ENCODE measurements around the gene NETO2. TPM values are rescaled to one million over a fixed set of nuclear protein-coding genes. Genes with fewer than 3 reads are reported as not detected.

Gene NETO2
- total RNA-seq, 2 experiments from 2014 or later, result 0.15 TPM; not detected in 1

- no peak for TF ChIP-seq EZH2phosphoT487 (IDR thresholded peaks at IDR 0.05; ENCODE audit: borderline replicate concordance, low read depth, low read length)
- no peak overlapping the region for H3K27ac ChIP-seq (ENCODE audit: low read depth, low read length, poor library complexity, severe bottlenecking)
- no peak overlapping the region for H2AFZ ChIP-seq (ENCODE audit: low read length)
- no peak overlapping the region for H3K4me3 ChIP-seq (ENCODE audit: low read depth, low read length, poor library complexity, severe bottlenecking)
- no peaks in the 10 kb centered on the region for H3K79me2 ChIP-seq (ENCODE audit: insufficient read depth, low read depth, low read length)
- H3K4me2 ChIP-seq (ENCODE audit: low read length), result no peak overlapping the region
- DNase-seq (ENCODE audit: low spot score), result no peak
- ChIA-PET POLR2A (no interaction called here), CTCF (ENCODE audit: unreplicated experiment) (no interaction called here)
- H3K36me3 ChIP-seq (ENCODE audit: insufficient read depth, low read length), result no peaks in the 10 kb centered on the region
- no peaks in the 10 kb centered on the region for H3K9me2 ChIP-seq (ENCODE audit: insufficient read depth, low read length)
- no peaks in the 10 kb centered on the region for H4K20me1 ChIP-seq (ENCODE audit: insufficient read depth, low read length)
- no peaks in the 10 kb centered on the region for H3K4me1 ChIP-seq (ENCODE audit: insufficient read depth, low read length, poor library complexity, severe bottlenecking)
- intact Hi-C loops (cut with micrococcal nuclease; ENCODE audit: unreplicated experiment), result no loop called here
- BruUV-seq (replicated peaks), result no TSS peak
- H3K9me3 ChIP-seq (ENCODE audit: low read length), result no peaks in the 10 kb centered on the region
Measured at GRCh38 chr16:47063011-47063724, 80.6 kb downstream of the NETO2 start.

GRCh38 chr16:47061204-47061603, 82.5 kb downstream of the NETO2 start:
- H3K4me1 ChIP-seq (ENCODE audit: insufficient read depth, low read length, poor library complexity, severe bottlenecking), result no peaks in the 10 kb centered on the region
- no peaks in the 10 kb centered on the region for H3K9me3 ChIP-seq (ENCODE audit: low read length)
- no peak overlapping the region for H3K4me3 ChIP-seq (ENCODE audit: low read depth, low read length, poor library complexity, severe bottlenecking)
- H3K9me2 ChIP-seq (ENCODE audit: insufficient read depth, low read length), result no peaks in the 10 kb centered on the region
- no peak overlapping the region for H3K27ac ChIP-seq (ENCODE audit: low read depth, low read length, poor library complexity, severe bottlenecking)
- DNase-seq (ENCODE audit: low spot score), result no peak
- H2AFZ ChIP-seq (ENCODE audit: low read length), result no peak overlapping the region
- intact Hi-C loops (cut with micrococcal nuclease; ENCODE audit: unreplicated experiment), result no loop called here
- no peak for TF ChIP-seq EZH2phosphoT487 (IDR thresholded peaks at IDR 0.05; ENCODE audit: borderline replicate concordance, low read depth, low read length)
- H3K79me2 ChIP-seq (ENCODE audit: insufficient read depth, low read depth, low read length), result no peaks in the 10 kb centered on the region
- ChIA-PET CTCF (ENCODE audit: unreplicated experiment) (interaction anchor here (0.6 kb wide), 1 partner anchor 56 kb away, joined by 3 read pairs; no protein-coding TSS in a partner anchor), POLR2A (interaction anchor here (0.6 to 1.1 kb wide), 2 partner anchors 13 to 14 kb away, joined by 3 to 4 read pairs; no protein-coding TSS in a partner anchor)
- H3K4me2 ChIP-seq (ENCODE audit: low read length), result no peak overlapping the region
- no peaks in the 10 kb centered on the region for H3K36me3 ChIP-seq (ENCODE audit: insufficient read depth, low read length)
- no peaks in the 10 kb centered on the region for H4K20me1 ChIP-seq (ENCODE audit: insufficient read depth, low read length)
- no TSS peak for BruUV-seq (replicated peaks)

- CTCF ChIA-PET (ENCODE audit: unreplicated experiment), result interaction anchor here (0.6 kb wide), 1 partner anchor 56 kb away, joined by 3 read pairs; no protein-coding TSS in a partner anchor
Measured at GRCh38 chr16:47060596-47060995, 83.1 kb downstream of the NETO2 start.

More at GRCh38 chr16:47060596-47060995, 83.1 kb downstream of the NETO2 start:
- Histone ChIP-seq H3K79me2 (ENCODE audit: insufficient read depth, low read depth, low read length) (no peaks in the 10 kb centered on the region), H3K36me3 (ENCODE audit: insufficient read depth, low read length) (no peaks in the 10 kb centered on the region), H3K9me2 (ENCODE audit: insufficient read depth, low read length) (no peaks in the 10 kb centered on the region), H2AFZ (ENCODE audit: low read length) (no peak overlapping the region), H3K4me3 (ENCODE audit: low read depth, low read length, poor library complexity, severe bottlenecking) (no peak overlapping the region), H3K4me2 (ENCODE audit: low read length) (no peak overlapping the region), H3K9me3 (ENCODE audit: low read length) (no peaks in the 10 kb centered on the region), H3K27ac (ENCODE audit: low read depth, low read length, poor library complexity, severe bottlenecking) (no peak overlapping the region), H4K20me1 (ENCODE audit: insufficient read depth, low read length) (no peaks in the 10 kb centered on the region), H3K4me1 (ENCODE audit: insufficient read depth, low read length, poor library complexity, severe bottlenecking) (no peaks in the 10 kb centered on the region)
- TF ChIP-seq CTCF (conservative IDR thresholded peaks at IDR 0.05; ENCODE audit: low read length), result no peak
- TF ChIP-seq EZH2phosphoT487 (IDR thresholded peaks at IDR 0.05; ENCODE audit: borderline replicate concordance, low read depth, low read length), result no peak
- DNase-seq (ENCODE audit: low spot score), result no peak
- intact Hi-C loops (cut with micrococcal nuclease; ENCODE audit: unreplicated experiment), result no loop called here
- POLR2A ChIA-PET, result interaction anchor here (0.6 to 1.1 kb wide), 2 partner anchors 14 kb away, joined by 3 to 4 read pairs; no protein-coding TSS in a partner anchor
- BruUV-seq (replicated peaks), result no TSS peak

Measured in OCI-LY7 (cell line).